Mesothelial cell of epicardium (in vitro differentiated cells): ENCODE results near the gene ROR2. TPM values are rescaled to one million over a fixed set of nuclear protein-coding genes. Genes with fewer than 3 reads are reported as not detected.
"Not testable (repeated sequence)": the region's sequence is repeated elsewhere in the genome, so short reads cannot be mapped to it uniquely, and the experiment has no call there.

Experiments used
- DNase-seq, 2 experiments: peaks; one replicate each; pipeline ENCODE4 v3.0.0; 2021; ENCODE audit warnings: low spot score in 2 of 2; ENCODE audit not compliant: unreplicated experiment in 2 of 2
- H3K27ac Mint-ChIP-seq: 2 replicates; pipeline ENCODE4 v1.8.0; 2021; ENCODE audit warnings: mixed read lengths
- H3K27me3 Mint-ChIP-seq: 2 replicates; pipeline ENCODE4 v1.8.0; 2021; ENCODE audit warnings: low read depth, mixed read lengths
- H3K36me3 Mint-ChIP-seq: 2 replicates; pipeline ENCODE4 v1.8.0; 2021; ENCODE audit warnings: mixed read lengths
- H3K4me1 Mint-ChIP-seq: 2 replicates; pipeline ENCODE4 v1.8.0; 2021; ENCODE audit warnings: mixed read lengths
- H3K4me3 Mint-ChIP-seq: 2 replicates; pipeline ENCODE4 v1.8.0; 2021; ENCODE audit warnings: mild to moderate bottlenecking, moderate library complexity, mixed read lengths
- H3K9me3 Mint-ChIP-seq: 2 replicates; pipeline ENCODE4 v1.8.0; 2021; ENCODE audit warnings: mixed read lengths
- total RNA-seq: library from RNA; stranded (reverse); gene quantifications from 3 replicates; pipeline ENCODE4 v1.2.1, GENCODE V29; 2021
- TF ChIP-seq, protein P1 (sequence below): fragments of 200-600 bp; sonication (generic); IDR thresholded peaks from one replicate; pipeline ENCODE4 v1.5.0; 2021; ENCODE audit warnings: antibody characterized with exemption; ENCODE audit not compliant: unreplicated experiment

ROR2 gene
- total RNA-seq, 1 donor from 2014 or later = 41.0 TPM

DNA sequence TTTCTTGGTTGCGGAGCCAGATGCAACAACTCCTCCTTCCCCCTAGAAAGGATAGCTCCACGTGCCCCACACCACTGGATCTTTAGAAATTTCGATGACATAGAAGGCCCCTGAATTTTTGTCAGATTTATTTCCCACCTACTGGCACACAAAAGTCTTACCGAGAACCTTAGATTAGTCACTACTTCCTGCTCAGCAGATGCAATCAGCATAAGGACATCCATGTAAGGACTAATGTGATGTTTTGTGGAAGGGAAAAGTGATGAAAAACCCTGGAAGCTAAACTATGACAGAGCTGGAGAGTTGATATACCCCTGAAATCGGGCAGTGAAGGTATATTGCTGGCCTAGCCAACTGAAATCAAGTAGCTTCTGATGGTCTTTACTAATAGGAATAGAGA, 400.9 kb downstream of the ROR2 start:
- Mint-ChIP-seq H3K27ac (no peak overlapping the region), H3K9me3 (peaks cover 19% of the 10 kb centered on the region), H3K36me3 (peaks cover 2% of the 10 kb centered on the region), H3K27me3 (no peaks in the 10 kb centered on the region), H3K4me3 (no peak overlapping the region), H3K4me1 (no peaks in the 10 kb centered on the region)
- no peak for DNase-seq
- TF ChIP-seq, protein P1, sequence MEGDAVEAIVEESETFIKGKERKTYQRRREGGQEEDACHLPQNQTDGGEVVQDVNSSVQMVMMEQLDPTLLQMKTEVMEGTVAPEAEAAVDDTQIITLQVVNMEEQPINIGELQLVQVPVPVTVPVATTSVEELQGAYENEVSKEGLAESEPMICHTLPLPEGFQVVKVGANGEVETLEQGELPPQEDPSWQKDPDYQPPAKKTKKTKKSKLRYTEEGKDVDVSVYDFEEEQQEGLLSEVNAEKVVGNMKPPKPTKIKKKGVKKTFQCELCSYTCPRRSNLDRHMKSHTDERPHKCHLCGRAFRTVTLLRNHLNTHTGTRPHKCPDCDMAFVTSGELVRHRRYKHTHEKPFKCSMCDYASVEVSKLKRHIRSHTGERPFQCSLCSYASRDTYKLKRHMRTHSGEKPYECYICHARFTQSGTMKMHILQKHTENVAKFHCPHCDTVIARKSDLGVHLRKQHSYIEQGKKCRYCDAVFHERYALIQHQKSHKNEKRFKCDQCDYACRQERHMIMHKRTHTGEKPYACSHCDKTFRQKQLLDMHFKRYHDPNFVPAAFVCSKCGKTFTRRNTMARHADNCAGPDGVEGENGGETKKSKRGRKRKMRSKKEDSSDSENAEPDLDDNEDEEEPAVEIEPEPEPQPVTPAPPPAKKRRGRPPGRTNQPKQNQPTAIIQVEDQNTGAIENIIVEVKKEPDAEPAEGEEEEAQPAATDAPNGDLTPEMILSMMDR = no peak

GRCh38 chr9:91547081-91547480, 402.9 kb downstream of the ROR2 start:
- Mint-ChIP-seq H3K4me1 (no peaks in the 10 kb centered on the region), H3K9me3 (peaks cover 20% of the 10 kb centered on the region), H3K36me3 (no peaks in the 10 kb centered on the region), H3K4me3 (no peak overlapping the region), H3K27ac (no peak overlapping the region), H3K27me3 (no peaks in the 10 kb centered on the region)
- TF ChIP-seq, protein P1 = no peak
- DNase-seq = no peak

- Mint-ChIP-seq H3K4me3 (no peak overlapping the region), H3K4me1 (no peaks in the 10 kb centered on the region), H3K27ac (no peak overlapping the region)
Measured at GRCh38 chr9:91546574-91546973, 403.5 kb downstream of the ROR2 start.

GRCh38 chr9:91541734-91542133, 408.3 kb downstream of the ROR2 start:
- no peaks in the 10 kb centered on the region for H3K27me3 Mint-ChIP-seq
- H3K4me1 Mint-ChIP-seq = no peaks in the 10 kb centered on the region
- H3K27ac Mint-ChIP-seq = no peak overlapping the region
- H3K9me3 Mint-ChIP-seq = peaks cover 18% of the 10 kb centered on the region
- no peaks in the 10 kb centered on the region for H3K36me3 Mint-ChIP-seq
- H3K4me3 Mint-ChIP-seq = no peak overlapping the region
- DNase-seq = no peak
- TF ChIP-seq, protein P1 = no peak

More at GRCh38 chr9:91546574-91546973, 403.5 kb downstream of the ROR2 start:
- DNase-seq = no peak
- TF ChIP-seq, protein P1 = no peak
- no peaks in the 10 kb centered on the region for H3K27me3 Mint-ChIP-seq
- no peaks in the 10 kb centered on the region for H3K36me3 Mint-ChIP-seq
- peaks cover 23% of the 10 kb centered on the region for H3K9me3 Mint-ChIP-seq

GRCh38 chr9:91540506-91540905, 409.5 kb downstream of the ROR2 start:
- not testable (repeated sequence) for H3K36me3 Mint-ChIP-seq, H3K27me3 Mint-ChIP-seq, DNase-seq, H3K27ac Mint-ChIP-seq, H3K4me1 Mint-ChIP-seq, H3K4me3 Mint-ChIP-seq
- H3K9me3 Mint-ChIP-seq = peaks cover 18% of the 10 kb centered on the region

DNA sequence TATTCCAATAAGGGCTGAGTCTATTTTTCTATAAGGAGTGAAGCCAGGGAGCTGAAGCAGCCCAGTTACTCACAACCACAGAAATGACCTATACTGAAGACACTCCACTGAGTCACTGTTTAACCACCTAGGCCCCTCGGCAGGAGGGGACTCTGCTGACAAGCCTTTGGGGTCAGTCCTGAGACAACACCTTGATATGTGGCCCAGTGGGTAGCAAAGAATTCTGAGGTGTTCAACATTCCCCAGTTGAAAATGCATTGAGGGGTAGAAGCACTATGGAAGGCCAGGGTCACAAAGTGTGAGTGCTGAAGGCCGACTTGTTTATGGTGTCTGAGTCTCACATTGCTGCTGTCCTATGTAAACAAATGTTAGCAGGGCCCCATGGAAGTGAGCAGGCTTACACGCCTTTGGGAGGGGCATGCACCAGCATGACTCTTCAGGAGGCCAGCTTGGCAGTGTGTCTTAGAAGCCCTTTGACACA, 413.8 kb downstream of the ROR2 start:
- no peaks in the 10 kb centered on the region for H3K36me3 Mint-ChIP-seq
- DNase-seq = no peak
- no peaks in the 10 kb centered on the region for H3K27me3 Mint-ChIP-seq
- no peak overlapping the region for H3K4me3 Mint-ChIP-seq
- peaks cover 11% of the 10 kb centered on the region for H3K9me3 Mint-ChIP-seq
- H3K27ac Mint-ChIP-seq = no peak overlapping the region
- H3K4me1 Mint-ChIP-seq = peaks cover 6% of the 10 kb centered on the region
- TF ChIP-seq, protein P1 = no peak
